NCI-H2227 (cell line): ENCODE data around the gene NEK2.
A peak's percentile ranks its signal among the peaks of the same experiment; 100 is the strongest.
"Not testable (repeated sequence)": the region's sequence is repeated elsewhere in the genome, so short reads cannot be mapped to it uniquely, and the experiment has no call there.

Experiments used
- DNase-seq: peaks from one replicate; lab custom pipeline; 2025; ENCODE audit not compliant: unreplicated experiment; lab: John Stamatoyannopoulos, UW

Gene NEK2

GRCh38 chr1:211695135-211695816 lies 19.9 kb upstream of the NEK2 start:
- DNase-seq, result peak; percentile 13

GRCh38 chr1:211693911-211694310 lies 18.5 kb upstream of the NEK2 start:
- DNase-seq, result not testable (repeated sequence)

- no peak for DNase-seq
Observed at GRCh38 chr1:211688421-211688820, 13.0 kb upstream of the NEK2 start.

- no peak for DNase-seq
Observed at GRCh38 chr1:211687462-211688215, 12.2 kb upstream of the NEK2 start.

GRCh38 chr1:211685823-211686222 lies 10.4 kb upstream of the NEK2 start:
- DNase-seq, result no peak

- no peak for DNase-seq
Observed at GRCh38 chr1:211684791-211685190, 9.4 kb upstream of the NEK2 start.

GRCh38 chr1:211684331-211684730 lies 8.9 kb upstream of the NEK2 start:
- no peak for DNase-seq

- no peak for DNase-seq
Observed at GRCh38 chr1:211683396-211684297, 8.2 kb upstream of the NEK2 start.

GRCh38 chr1:211682186-211682585 lies 6.8 kb upstream of the NEK2 start:
- DNase-seq, result not testable (repeated sequence)

GRCh38 chr1:211680752-211681327 lies 5.4 kb upstream of the NEK2 start:
- DNase-seq, result peak; percentile 89

GRCh38 chr1:211677659-211678058 lies 2.2 kb upstream of the NEK2 start:
- DNase-seq, result no peak

- no peak for DNase-seq
Observed at GRCh38 chr1:211676761-211677160, 1.3 kb upstream of the NEK2 start.

GRCh38 chr1:211676106-211676583 lies 724 bp upstream of the NEK2 start:
- no peak for DNase-seq

GRCh38 chr1:211667065-211667617 lies 8.3 kb downstream of the NEK2 start:
- no peak for DNase-seq

- no peak for DNase-seq
Observed at GRCh38 chr1:211660718-211661222, 14.7 kb downstream of the NEK2 start.

GRCh38 chr1:211656728-211657127 lies 18.7 kb downstream of the NEK2 start:
- DNase-seq, result no peak

GRCh38 chr1:211654838-211655787 lies 20.3 kb downstream of the NEK2 start:
- DNase-seq, result peak; percentile 90

- no peak for DNase-seq
Observed at GRCh38 chr1:211653959-211654496, 21.4 kb downstream of the NEK2 start.

- DNase-seq, result no peak
Observed at GRCh38 chr1:211653293-211653692, 22.1 kb downstream of the NEK2 start.
